DOHH2 (cell line): ENCODE data around the gene RPS10.
"Not testable (repeated sequence)": the region's sequence is repeated elsewhere in the genome, so short reads cannot be mapped to it uniquely, and the experiment has no call there.

Experiments
- H3F3A ChIP-seq: fragments of 200-600 bp; sonication (generic), shearing (Covaris generic); 2 replicates; pipeline ENCODE4 v1.6.0; 2016; ENCODE audit warnings: antibody characterized with exemption, mild to moderate bottlenecking; ENCODE audit not compliant: control insufficient read depth, insufficient read depth
- H3K27ac ChIP-seq: fragments of 200-600 bp; sonication (generic); 2 replicates; pipeline ENCODE4 v1.5.1; 2014; ENCODE audit warnings: low read depth, mild to moderate bottlenecking, low read length, moderate library complexity
- H3K27me3 ChIP-seq: fragments of 200-600 bp; sonication (generic); 2 replicates; pipeline ENCODE4 v1.6.1; 2014; ENCODE audit warnings: mild to moderate bottlenecking, low read length, mixed read lengths; ENCODE audit not compliant: control insufficient read depth
- H3K36me3 ChIP-seq: fragments of 200-600 bp; sonication (generic); 2 replicates; pipeline ENCODE4 v1.6.1; 2014; ENCODE audit warnings: mild to moderate bottlenecking, low read length, moderate library complexity, mixed read lengths; ENCODE audit not compliant: control insufficient read depth
- H3K4me1 ChIP-seq: fragments of 200-600 bp; sonication (generic); 2 replicates; pipeline ENCODE4 v1.6.1; 2014; ENCODE audit warnings: mild to moderate bottlenecking, low read length, mixed read lengths; ENCODE audit not compliant: control insufficient read depth
- H3K4me2 ChIP-seq: fragments of 200-600 bp; sonication (generic); 2 replicates; pipeline ENCODE4 v1.6.0; 2014; ENCODE audit warnings: mild to moderate bottlenecking, low read length, moderate library complexity
- H3K4me3 ChIP-seq: fragments of 200-600 bp; sonication (generic); 2 replicates; pipeline ENCODE4 v1.5.1; 2014; ENCODE audit warnings: mild to moderate bottlenecking, low read length, mixed read lengths
- H3K79me2 ChIP-seq: fragments of 200-600 bp; sonication (generic); 2 replicates; pipeline ENCODE4 v1.6.1; 2014; ENCODE audit warnings: mild to moderate bottlenecking, low read length, mixed read lengths; ENCODE audit not compliant: control insufficient read depth
- H3K9me2 ChIP-seq: fragments of 200-600 bp; sonication (generic); replicated peaks from 2 replicates; pipeline ENCODE4 v1.6.1; 2014; ENCODE audit warnings: mild to moderate bottlenecking, low read length, mixed read lengths; ENCODE audit not compliant: control insufficient read depth
- H3K9me3 ChIP-seq: fragments of 200-600 bp; sonication (generic); 2 replicates; pipeline ENCODE4 v1.6.1; 2014; ENCODE audit warnings: antibody characterized with exemption, low read length, mixed read lengths; ENCODE audit not compliant: control insufficient read depth, insufficient read depth
- H4K20me1 ChIP-seq: fragments of 200-600 bp; sonication (generic); 2 replicates; pipeline ENCODE4 v1.6.0; 2014; ENCODE audit warnings: low read depth, mild to moderate bottlenecking, antibody characterized with exemption, low read length, moderate library complexity; ENCODE audit not compliant: control insufficient read depth, insufficient read depth
- EZH2phosphoT487 ChIP-seq: fragments of 200-600 bp; sonication (generic); IDR thresholded peaks from 2 replicates; pipeline ENCODE4 v1.6.1; 2017; ENCODE audit warnings: borderline replicate concordance, mild to moderate bottlenecking, antibody characterized with exemption, low read length, moderate library complexity, mixed read lengths
- TF ChIP-seq, protein P1 (sequence below): fragments of 200-600 bp; sonication (generic); IDR thresholded peaks from one replicate; pipeline ENCODE4 v1.5.1; 2014; ENCODE audit warnings: antibody characterized with exemption, mild to moderate bottlenecking, low read depth, low read length; ENCODE audit not compliant: poor library complexity, severe bottlenecking

The RPS10 gene

DNA sequence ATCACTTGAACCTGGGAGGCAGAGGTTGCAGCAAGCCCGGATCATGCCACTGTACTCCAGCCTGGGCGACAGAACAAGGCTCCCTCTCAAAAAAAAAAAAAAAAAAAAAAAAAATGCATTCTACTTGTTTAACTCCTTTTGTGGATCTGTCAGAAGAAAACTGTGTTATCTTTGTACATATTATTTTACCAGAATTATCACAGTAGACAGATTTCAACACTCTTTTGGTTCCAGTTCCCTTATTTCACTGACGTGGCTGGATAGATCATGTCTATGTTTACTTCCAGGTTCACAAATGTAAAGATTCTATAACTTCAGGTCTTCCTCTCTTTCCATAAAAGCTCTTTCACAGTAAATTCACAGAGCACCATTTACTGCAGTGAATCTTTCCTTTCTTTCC lies 51.8 kb downstream of the RPS10 start:
- Histone ChIP-seq H3K27me3 (no peaks in the 10 kb centered on the region), H3K4me1 (peaks cover 6% of the 10 kb centered on the region), H3K4me2 (no peak overlapping the region), H3K36me3 (peaks cover 8% of the 10 kb centered on the region; the same call in 1 of the 2 replicates), H3K9me3 (no peaks in the 10 kb centered on the region), H3K9me2 (no peaks in the 10 kb centered on the region), H3K27ac (no peak overlapping the region), H3F3A (peaks cover 7% of the 10 kb centered on the region; the same call in 1 of the 2 replicates), H3K4me3 (no peak overlapping the region), H3K79me2 (peaks cover 89% of the 10 kb centered on the region), H4K20me1 (peaks cover 14% of the 10 kb centered on the region; the same call in 1 of the 2 replicates)
- no peak for TF ChIP-seq EZH2phosphoT487
- TF ChIP-seq, protein P1, sequence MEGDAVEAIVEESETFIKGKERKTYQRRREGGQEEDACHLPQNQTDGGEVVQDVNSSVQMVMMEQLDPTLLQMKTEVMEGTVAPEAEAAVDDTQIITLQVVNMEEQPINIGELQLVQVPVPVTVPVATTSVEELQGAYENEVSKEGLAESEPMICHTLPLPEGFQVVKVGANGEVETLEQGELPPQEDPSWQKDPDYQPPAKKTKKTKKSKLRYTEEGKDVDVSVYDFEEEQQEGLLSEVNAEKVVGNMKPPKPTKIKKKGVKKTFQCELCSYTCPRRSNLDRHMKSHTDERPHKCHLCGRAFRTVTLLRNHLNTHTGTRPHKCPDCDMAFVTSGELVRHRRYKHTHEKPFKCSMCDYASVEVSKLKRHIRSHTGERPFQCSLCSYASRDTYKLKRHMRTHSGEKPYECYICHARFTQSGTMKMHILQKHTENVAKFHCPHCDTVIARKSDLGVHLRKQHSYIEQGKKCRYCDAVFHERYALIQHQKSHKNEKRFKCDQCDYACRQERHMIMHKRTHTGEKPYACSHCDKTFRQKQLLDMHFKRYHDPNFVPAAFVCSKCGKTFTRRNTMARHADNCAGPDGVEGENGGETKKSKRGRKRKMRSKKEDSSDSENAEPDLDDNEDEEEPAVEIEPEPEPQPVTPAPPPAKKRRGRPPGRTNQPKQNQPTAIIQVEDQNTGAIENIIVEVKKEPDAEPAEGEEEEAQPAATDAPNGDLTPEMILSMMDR = no peak

DNA sequence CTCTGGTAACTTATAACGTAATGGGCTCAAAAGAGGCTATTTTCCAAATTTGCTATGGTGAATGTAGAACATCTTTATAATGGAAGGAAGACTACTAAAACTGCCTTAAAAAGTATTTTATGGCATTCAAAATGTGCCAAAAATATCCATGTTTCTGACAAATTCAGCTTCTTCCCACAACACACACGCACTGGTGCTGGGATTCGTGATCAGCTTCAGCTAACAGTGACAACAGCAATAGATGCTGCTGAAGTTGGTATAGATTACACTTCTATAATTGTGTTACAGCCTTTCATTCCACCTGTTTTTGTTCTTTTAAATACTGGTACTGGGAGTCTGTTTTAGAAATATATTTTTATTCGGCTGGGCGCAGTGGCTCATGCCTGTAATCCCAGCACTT lies 52.4 kb downstream of the RPS10 start:
- TF ChIP-seq, protein P1 = no peak
- TF ChIP-seq EZH2phosphoT487 = no peak

DNA sequence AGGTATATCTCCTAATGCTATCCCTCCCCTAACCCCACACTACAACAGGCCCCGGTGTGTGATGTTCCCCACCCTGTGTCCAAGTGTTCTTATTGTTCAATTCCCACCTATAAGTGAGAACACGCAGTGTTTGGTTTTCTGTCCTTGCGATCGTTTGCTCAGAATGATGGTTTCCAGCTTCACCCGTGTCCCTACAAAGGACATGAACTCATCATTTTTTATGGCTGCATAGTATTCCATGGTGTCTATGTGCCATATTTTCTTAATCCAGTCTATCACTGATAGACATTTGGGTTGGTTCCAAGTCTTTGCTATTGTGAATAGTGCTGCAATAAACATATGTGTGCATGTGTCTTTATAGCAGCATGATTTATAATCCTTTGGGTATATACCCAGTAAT lies 54.0 kb downstream of the RPS10 start:
- not testable (repeated sequence) for H3K36me3 ChIP-seq

More for the DNA sequence above, 52.4 kb downstream of the RPS10 start:
- Histone ChIP-seq H3K4me2 (no peak overlapping the region), H3K79me2 (peaks cover 88% of the 10 kb centered on the region), H3F3A (peaks cover 7% of the 10 kb centered on the region; the same call in 1 of the 2 replicates), H4K20me1 (peaks cover 14% of the 10 kb centered on the region; the same call in 1 of the 2 replicates), H3K27me3 (no peaks in the 10 kb centered on the region), H3K4me1 (peaks cover 6% of the 10 kb centered on the region), H3K9me2 (no peaks in the 10 kb centered on the region), H3K36me3 (peaks cover 5% of the 10 kb centered on the region; the same call in 1 of the 2 replicates), H3K27ac (no peak overlapping the region), H3K9me3 (no peaks in the 10 kb centered on the region), H3K4me3 (no peak overlapping the region)

DNA sequence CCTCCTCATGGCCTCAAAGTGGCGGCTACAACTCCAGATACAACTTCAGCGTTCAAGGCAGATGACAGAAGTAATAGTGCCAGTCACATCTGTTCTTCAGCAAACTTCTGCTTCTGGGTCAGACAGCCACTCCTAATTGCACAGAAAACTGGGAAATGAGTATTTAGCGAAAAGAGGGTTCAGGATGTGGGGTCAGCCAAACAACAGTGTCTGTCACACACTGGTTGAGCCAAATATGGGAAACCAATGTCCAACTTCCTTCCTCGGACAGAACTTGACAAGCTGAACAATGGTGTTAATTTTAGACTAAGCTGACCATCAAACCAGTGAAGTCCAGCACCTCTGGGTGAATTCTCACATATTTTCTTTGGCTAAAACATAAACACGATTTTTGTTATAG lies 55.5 kb downstream of the RPS10 start:
- no peak overlapping the region for H3K4me3 ChIP-seq
- H3K27ac ChIP-seq = no peak overlapping the region
- H3K4me1 ChIP-seq = peaks cover 6% of the 10 kb centered on the region
- peaks cover 4% of the 10 kb centered on the region; the same call in 1 of the 2 replicates for H4K20me1 ChIP-seq
- H3K4me2 ChIP-seq = no peak overlapping the region
- peaks cover 80% of the 10 kb centered on the region for H3K79me2 ChIP-seq
- peaks cover 5% of the 10 kb centered on the region; the same call in 1 of the 2 replicates for H3K36me3 ChIP-seq
- peaks cover 7% of the 10 kb centered on the region; the same call in 1 of the 2 replicates for H3F3A ChIP-seq
- no peaks in the 10 kb centered on the region for H3K9me2 ChIP-seq
- no peaks in the 10 kb centered on the region for H3K9me3 ChIP-seq
- no peaks in the 10 kb centered on the region for H3K27me3 ChIP-seq
- TF ChIP-seq, protein P1 = no peak
- TF ChIP-seq EZH2phosphoT487 = no peak

More for the DNA sequence above, 54.0 kb downstream of the RPS10 start:
- not testable (repeated sequence) for H3K4me2 ChIP-seq, H3K9me3 ChIP-seq, H3K27ac ChIP-seq, H3K4me3 ChIP-seq, H3K9me2 ChIP-seq, H3K4me1 ChIP-seq, H3K27me3 ChIP-seq, H3F3A ChIP-seq
- Histone ChIP-seq H4K20me1 (peaks cover 13% of the 10 kb centered on the region; the same call in 1 of the 2 replicates), H3K79me2 (peaks cover 83% of the 10 kb centered on the region)
